ENCODE results near the gene FANCC.
A peak's percentile ranks its signal among the peaks of the same experiment; 100 is the strongest.

FANCC gene

GRCh38 chr9:95116002-95116807 is 201.3 kb downstream of the FANCC start:
- H3K27ac ChIP-seq: no peak overlapping the region
- DNase-seq: no peak
- no peaks in the 10 kb centered on the region for H3K27me3 ChIP-seq (replicated peaks)
- peak; percentile 53 for TF ChIP-seq CTCF (IDR thresholded peaks at IDR 0.05; ENCODE audit: low read depth, low read length, missing control alignments)
- no peaks in the 10 kb centered on the region for H3K36me3 ChIP-seq (replicated peaks)
- no peak overlapping the region for H3K4me3 ChIP-seq (ENCODE audit: low read depth, low read length)
- in situ Hi-C loops (cut with HindIII; ENCODE audit: low pct_ligation_motif_present, low sequenced_read_pairs): no loop called here

GRCh38 chr9:95115104-95115503 is 202.4 kb downstream of the FANCC start:
- Histone ChIP-seq H3K4me3 (ENCODE audit: low read depth, low read length) (no peak overlapping the region), H3K36me3 (replicated peaks) (no peaks in the 10 kb centered on the region), H3K27ac (no peak overlapping the region), H3K27me3 (replicated peaks) (no peaks in the 10 kb centered on the region)
- no peak for TF ChIP-seq CTCF (IDR thresholded peaks at IDR 0.05; ENCODE audit: low read depth, low read length, missing control alignments)
- in situ Hi-C loops (cut with HindIII; ENCODE audit: low pct_ligation_motif_present, low sequenced_read_pairs): no loop called here
- no peak for DNase-seq

GRCh38 chr9:95112436-95113280 is 204.9 kb downstream of the FANCC start:
- DNase-seq: no peak
- Histone ChIP-seq H3K27ac (no peak overlapping the region), H3K27me3 (replicated peaks) (no peaks in the 10 kb centered on the region), H3K36me3 (replicated peaks) (no peaks in the 10 kb centered on the region), H3K4me3 (ENCODE audit: low read depth, low read length) (no peak overlapping the region)
- no peak for TF ChIP-seq CTCF (IDR thresholded peaks at IDR 0.05; ENCODE audit: low read depth, low read length, missing control alignments)
- in situ Hi-C loops (cut with HindIII; ENCODE audit: low pct_ligation_motif_present, low sequenced_read_pairs): no loop called here

GRCh38 chr9:95111716-95112115 is 205.8 kb downstream of the FANCC start:
- Histone ChIP-seq H3K27ac (no peak overlapping the region), H3K4me3 (ENCODE audit: low read depth, low read length) (no peak overlapping the region), H3K27me3 (replicated peaks) (no peaks in the 10 kb centered on the region), H3K36me3 (replicated peaks) (no peaks in the 10 kb centered on the region)
- no peak for TF ChIP-seq CTCF (IDR thresholded peaks at IDR 0.05; ENCODE audit: low read depth, low read length, missing control alignments)
- in situ Hi-C loops (cut with HindIII; ENCODE audit: low pct_ligation_motif_present, low sequenced_read_pairs): no loop called here
- DNase-seq: no peak

- in situ Hi-C loops (cut with HindIII; ENCODE audit: low pct_ligation_motif_present, low sequenced_read_pairs): no loop called here
- no peak overlapping the region for H3K4me3 ChIP-seq (ENCODE audit: low read depth, low read length)
- H3K36me3 ChIP-seq (replicated peaks): no peaks in the 10 kb centered on the region
Observed at GRCh38 chr9:95110921-95111525, 206.5 kb downstream of the FANCC start.

More at GRCh38 chr9:95110921-95111525, 206.5 kb downstream of the FANCC start:
- no peak for TF ChIP-seq CTCF (IDR thresholded peaks at IDR 0.05; ENCODE audit: low read depth, low read length, missing control alignments)
- H3K27me3 ChIP-seq (replicated peaks): no peaks in the 10 kb centered on the region
- no peak for DNase-seq
- H3K27ac ChIP-seq: no peak overlapping the region

Measured in brain microvascular endothelial cell (primary cell).